ENCODE data around the gene LYRM2. TPM values are rescaled to one million over a fixed set of nuclear protein-coding genes. Genes with fewer than 3 reads are reported as not detected.

Gene LYRM2
- total RNA-seq, 6 experiments from 2014 or later: 39.9 to 48.4 (median 44.9) TPM

- Mint-ChIP-seq H3K4me3 (no peak overlapping the region), H3K9me3 (no peaks in the 10 kb centered on the region), H3K27ac (no peak overlapping the region), H3K36me3 (ENCODE audit: low read depth) (no peaks in the 10 kb centered on the region), H3K4me1 (ENCODE audit: low read depth) (no peaks in the 10 kb centered on the region), H3K27me3 (ENCODE audit: insufficient read depth) (peaks cover 13% of the 10 kb centered on the region)
- no peak for TF ChIP-seq CTCF (IDR thresholded peaks at IDR 0.05)
- DNase-seq: no peak
Observed at GRCh38 chr6:89554106-89554505, 84.4 kb downstream of the LYRM2 start.

GRCh38 chr6:89553431-89553830, 85.1 kb downstream of the LYRM2 start:
- no peak for TF ChIP-seq CTCF (IDR thresholded peaks at IDR 0.05)
- Mint-ChIP-seq H3K36me3 (ENCODE audit: low read depth) (no peaks in the 10 kb centered on the region), H3K4me1 (ENCODE audit: low read depth) (no peaks in the 10 kb centered on the region), H3K4me3 (no peak overlapping the region), H3K27ac (no peak overlapping the region), H3K27me3 (ENCODE audit: insufficient read depth) (peaks cover 13% of the 10 kb centered on the region), H3K9me3 (no peaks in the 10 kb centered on the region)
- DNase-seq: no peak

- no peak for DNase-seq
Observed at GRCh38 chr6:89547281-89547680, 91.3 kb downstream of the LYRM2 start.

GRCh38 chr6:89542866-89543265, 95.7 kb downstream of the LYRM2 start:
- Mint-ChIP-seq H3K36me3 (ENCODE audit: low read depth) (no peaks in the 10 kb centered on the region), H3K27ac (no peak overlapping the region), H3K4me1 (ENCODE audit: low read depth) (no peaks in the 10 kb centered on the region), H3K4me3 (no peak overlapping the region), H3K27me3 (ENCODE audit: insufficient read depth) (peaks cover 18% of the 10 kb centered on the region), H3K9me3 (no peaks in the 10 kb centered on the region)
- no peak for DNase-seq
- no peak for TF ChIP-seq CTCF (IDR thresholded peaks at IDR 0.05)

More at GRCh38 chr6:89547281-89547680, 91.3 kb downstream of the LYRM2 start:
- peaks cover 18% of the 10 kb centered on the region for H3K27me3 Mint-ChIP-seq (ENCODE audit: insufficient read depth)
- H3K4me1 Mint-ChIP-seq (ENCODE audit: low read depth): no peaks in the 10 kb centered on the region
- no peaks in the 10 kb centered on the region for H3K36me3 Mint-ChIP-seq (ENCODE audit: low read depth)
- H3K9me3 Mint-ChIP-seq: no peaks in the 10 kb centered on the region
- TF ChIP-seq CTCF (IDR thresholded peaks at IDR 0.05): no peak
- no peak overlapping the region for H3K27ac Mint-ChIP-seq
- no peak overlapping the region for H3K4me3 Mint-ChIP-seq

- Mint-ChIP-seq H3K9me3 (no peaks in the 10 kb centered on the region), H3K36me3 (ENCODE audit: low read depth) (no peaks in the 10 kb centered on the region), H3K27me3 (ENCODE audit: insufficient read depth) (peaks cover 18% of the 10 kb centered on the region), H3K27ac (no peak overlapping the region), H3K4me3 (no peak overlapping the region), H3K4me1 (ENCODE audit: low read depth) (no peaks in the 10 kb centered on the region)
- no peak for DNase-seq
- TF ChIP-seq CTCF (IDR thresholded peaks at IDR 0.05): no peak
Observed at GRCh38 chr6:89542081-89542857, 96.3 kb downstream of the LYRM2 start.
